ENCODE results near the gene ZNF358.

DNA sequence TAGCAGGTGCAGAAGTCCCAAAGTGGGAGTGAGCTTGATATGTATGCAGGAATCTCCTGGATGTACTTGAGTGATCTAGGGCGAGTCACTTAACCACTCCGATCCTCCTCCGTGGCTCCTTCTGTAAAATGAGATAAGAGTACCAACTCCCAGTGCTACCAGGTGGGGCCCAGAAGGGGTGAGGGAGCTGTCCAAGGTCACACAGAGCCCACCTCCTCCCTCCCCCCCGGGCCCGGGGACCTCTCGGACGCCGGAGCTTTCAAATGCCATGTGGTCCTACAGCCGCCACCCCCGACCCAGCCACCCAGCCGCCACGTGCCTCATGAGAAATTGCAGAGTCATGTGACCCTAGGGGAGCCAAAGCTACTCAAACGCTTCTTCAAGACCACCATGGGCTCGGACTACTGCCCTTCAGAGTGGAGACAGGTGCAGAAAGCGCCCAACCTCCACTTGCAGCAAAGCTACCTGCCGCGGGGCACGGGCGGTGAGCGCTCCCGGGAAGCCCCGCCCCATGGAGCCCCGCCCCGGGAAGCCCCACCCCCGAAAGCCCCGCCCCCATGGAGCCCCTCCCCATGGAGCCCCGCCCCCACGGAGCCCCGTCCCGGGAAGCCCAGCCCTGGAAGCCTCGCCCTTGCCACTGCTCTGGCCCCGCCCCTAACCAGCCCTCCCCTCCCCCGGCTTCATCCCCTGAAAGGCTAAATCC lies 10.1 kb upstream of the ZNF358 start:
- TF ChIP-seq CTCF (IDR thresholded peaks at IDR 0.05; ENCODE audit: low read length): no peak
- no peak for TF ChIP-seq EZH2phosphoT487 (IDR thresholded peaks at IDR 0.05; ENCODE audit: low read length)
